GM13976 (cell line): Measurements from ENCODE around the gene NEDD4L.
"Not testable (repeated sequence)": the region's sequence is repeated elsewhere in the genome, so short reads cannot be mapped to it uniquely, and the experiment has no call there.

Source experiments
- DNase-seq: peaks from one replicate; pipeline ENCODE4 v3.0.0; 2012; ENCODE audit warnings: low spot score
- CTCF ChIP-seq: IDR thresholded peaks from 2 replicates; pipeline ENCODE4 v1.5.1; 2012; ENCODE audit warnings: borderline replicate concordance, mild to moderate bottlenecking; ENCODE audit not compliant: insufficient read depth; ENCODE audit errors: extremely low read depth, missing control alignments, control extremely low read depth
- in situ Hi-C: fragments of 300-500 bp; cut with MboI; formaldehyde crosslinking; loops from one replicate; pipeline ENCODE4 v1.12.0; 2022; ENCODE audit warnings: low sequenced_read_pairs, mixed read lengths, inconsistent platforms; ENCODE audit not compliant: unreplicated experiment

NEDD4L gene

GRCh38 chr18:58419587-58420199 lies 375.7 kb downstream of the NEDD4L start:
- TF ChIP-seq CTCF, result no peak
- in situ Hi-C loops, result no loop called here
- no peak for DNase-seq

GRCh38 chr18:58426611-58427010 lies 382.6 kb downstream of the NEDD4L start:
- no peak for DNase-seq
- TF ChIP-seq CTCF, result no peak
- in situ Hi-C loops, result no loop called here

- no peak for TF ChIP-seq CTCF
- in situ Hi-C loops, result no loop called here
- DNase-seq, result no peak
Observed at GRCh38 chr18:58427321-58427720, 383.3 kb downstream of the NEDD4L start.

GRCh38 chr18:58429442-58429841 lies 385.4 kb downstream of the NEDD4L start:
- no peak for TF ChIP-seq CTCF
- no peak for DNase-seq
- in situ Hi-C loops, result no loop called here

GRCh38 chr18:58431215-58431614 lies 387.2 kb downstream of the NEDD4L start:
- no peak for DNase-seq
- no peak for TF ChIP-seq CTCF
- in situ Hi-C loops, result no loop called here

GRCh38 chr18:58432050-58432727 lies 388.2 kb downstream of the NEDD4L start:
- in situ Hi-C loops, result no loop called here
- DNase-seq, result no peak
- TF ChIP-seq CTCF, result no peak

- DNase-seq, in situ Hi-C loops: not testable (repeated sequence)
Observed at GRCh38 chr18:58435221-58436005, 391.4 kb downstream of the NEDD4L start.
